Astrocyte (in vitro differentiated cells and primary cell): ENCODE data around the gene BRWD1.

Experiments
- EZH2 ChIP-seq: IDR thresholded peaks from 2 replicates; pipeline ENCODE4 v1.6.1; 2012; ENCODE audit warnings: mild to moderate bottlenecking, low read length, inconsistent platforms; ENCODE audit not compliant: insufficient read depth
- TF ChIP-seq, protein P1 (sequence below): IDR thresholded peaks from 2 replicates; pipeline ENCODE4 v1.5.1; 2011; ENCODE audit warnings: low read depth, mild to moderate bottlenecking, inconsistent platforms, low read length, moderate library complexity; ENCODE audit not compliant: insufficient read depth

DNA sequence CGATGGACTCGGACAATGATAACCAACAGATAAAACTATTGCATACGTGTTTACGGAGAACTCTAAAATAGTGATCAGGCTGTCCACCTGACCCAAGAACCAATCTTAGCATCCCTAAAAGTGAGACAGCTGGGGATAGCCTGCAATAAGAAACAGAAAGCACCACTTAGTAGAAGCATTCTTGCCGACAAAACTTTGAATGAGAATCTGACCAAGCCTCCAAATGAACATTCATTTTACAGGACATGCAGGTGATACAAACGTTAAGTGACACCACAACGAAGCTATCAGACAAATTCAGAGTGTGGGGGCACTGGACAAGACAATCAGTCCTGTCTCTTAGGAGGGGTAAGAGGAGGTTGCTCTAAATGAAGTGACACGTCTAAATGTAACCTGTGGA is 131.4 kb downstream of the BRWD1 start:
- no peak for TF ChIP-seq EZH2
- TF ChIP-seq, protein P1, sequence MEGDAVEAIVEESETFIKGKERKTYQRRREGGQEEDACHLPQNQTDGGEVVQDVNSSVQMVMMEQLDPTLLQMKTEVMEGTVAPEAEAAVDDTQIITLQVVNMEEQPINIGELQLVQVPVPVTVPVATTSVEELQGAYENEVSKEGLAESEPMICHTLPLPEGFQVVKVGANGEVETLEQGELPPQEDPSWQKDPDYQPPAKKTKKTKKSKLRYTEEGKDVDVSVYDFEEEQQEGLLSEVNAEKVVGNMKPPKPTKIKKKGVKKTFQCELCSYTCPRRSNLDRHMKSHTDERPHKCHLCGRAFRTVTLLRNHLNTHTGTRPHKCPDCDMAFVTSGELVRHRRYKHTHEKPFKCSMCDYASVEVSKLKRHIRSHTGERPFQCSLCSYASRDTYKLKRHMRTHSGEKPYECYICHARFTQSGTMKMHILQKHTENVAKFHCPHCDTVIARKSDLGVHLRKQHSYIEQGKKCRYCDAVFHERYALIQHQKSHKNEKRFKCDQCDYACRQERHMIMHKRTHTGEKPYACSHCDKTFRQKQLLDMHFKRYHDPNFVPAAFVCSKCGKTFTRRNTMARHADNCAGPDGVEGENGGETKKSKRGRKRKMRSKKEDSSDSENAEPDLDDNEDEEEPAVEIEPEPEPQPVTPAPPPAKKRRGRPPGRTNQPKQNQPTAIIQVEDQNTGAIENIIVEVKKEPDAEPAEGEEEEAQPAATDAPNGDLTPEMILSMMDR: no peak
